A673 (cell line): ENCODE data around the gene CCDC170.

Source experiments
- EZH2 ChIP-seq: fragments of 200-600 bp; sonication (generic); IDR thresholded peaks from 2 replicates; pipeline ENCODE4 v1.6.1; 2017; ENCODE audit warnings: borderline replicate concordance, low read depth, mild to moderate bottlenecking, mixed read lengths, antibody characterized with exemption, low read length; ENCODE audit not compliant: poor library complexity, severe bottlenecking
- TF ChIP-seq, protein P1 (sequence below): fragments of 300-800, 200-600 bp; sonication (generic); conservative IDR thresholded peaks from 2 replicates; pipeline ENCODE4 v1.5.1; 2017; ENCODE audit warnings: low read depth, mild to moderate bottlenecking, antibody characterized with exemption, low read length, moderate library complexity, mixed read lengths

DNA sequence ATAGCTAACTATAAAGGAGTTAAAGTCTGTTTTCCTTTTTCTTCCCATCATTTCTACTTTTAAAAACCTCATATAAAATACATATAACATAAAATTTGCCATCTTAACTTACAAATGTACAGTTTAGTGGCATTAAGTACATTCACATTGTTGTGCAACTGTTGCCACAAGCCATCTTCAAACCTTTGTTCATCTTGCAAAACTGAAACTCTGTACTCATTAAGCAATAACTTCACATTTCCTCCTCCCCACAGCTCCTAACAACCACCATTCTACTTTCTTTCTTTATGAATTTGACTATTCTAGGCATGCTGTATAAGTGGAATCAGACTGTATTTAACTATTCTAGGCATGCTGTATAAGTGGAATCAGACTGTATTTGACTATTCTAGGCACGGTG lies 4.5 kb downstream of the CCDC170 start:
- no peak for TF ChIP-seq EZH2
- TF ChIP-seq, protein P1, sequence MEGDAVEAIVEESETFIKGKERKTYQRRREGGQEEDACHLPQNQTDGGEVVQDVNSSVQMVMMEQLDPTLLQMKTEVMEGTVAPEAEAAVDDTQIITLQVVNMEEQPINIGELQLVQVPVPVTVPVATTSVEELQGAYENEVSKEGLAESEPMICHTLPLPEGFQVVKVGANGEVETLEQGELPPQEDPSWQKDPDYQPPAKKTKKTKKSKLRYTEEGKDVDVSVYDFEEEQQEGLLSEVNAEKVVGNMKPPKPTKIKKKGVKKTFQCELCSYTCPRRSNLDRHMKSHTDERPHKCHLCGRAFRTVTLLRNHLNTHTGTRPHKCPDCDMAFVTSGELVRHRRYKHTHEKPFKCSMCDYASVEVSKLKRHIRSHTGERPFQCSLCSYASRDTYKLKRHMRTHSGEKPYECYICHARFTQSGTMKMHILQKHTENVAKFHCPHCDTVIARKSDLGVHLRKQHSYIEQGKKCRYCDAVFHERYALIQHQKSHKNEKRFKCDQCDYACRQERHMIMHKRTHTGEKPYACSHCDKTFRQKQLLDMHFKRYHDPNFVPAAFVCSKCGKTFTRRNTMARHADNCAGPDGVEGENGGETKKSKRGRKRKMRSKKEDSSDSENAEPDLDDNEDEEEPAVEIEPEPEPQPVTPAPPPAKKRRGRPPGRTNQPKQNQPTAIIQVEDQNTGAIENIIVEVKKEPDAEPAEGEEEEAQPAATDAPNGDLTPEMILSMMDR: no peak
